HUES6 (cell line): ENCODE results near the gene PRDM12.

Experiments used
- H3K27ac ChIP-seq: 2 replicates; pipeline ENCODE4 v1.7.0; 2013; ENCODE audit warnings: low read depth, mild to moderate bottlenecking, low read length, inconsistent platforms
- H3K27me3 ChIP-seq: 2 replicates; pipeline ENCODE4 v1.6.1; 2013; ENCODE audit warnings: low read length; ENCODE audit not compliant: control insufficient read depth, insufficient read depth
- H3K36me3 ChIP-seq: 2 replicates; pipeline ENCODE4 v1.6.1; 2013; ENCODE audit warnings: low read length; ENCODE audit not compliant: control insufficient read depth, insufficient read depth
- H3K4me1 ChIP-seq: 2 replicates; pipeline ENCODE4 v1.6.1; 2013; ENCODE audit warnings: low read length; ENCODE audit not compliant: control insufficient read depth, insufficient read depth
- H3K4me3 ChIP-seq: 2 replicates; pipeline ENCODE4 v1.5.1; 2013; ENCODE audit warnings: low read depth, low read length
- H3K9ac ChIP-seq: one replicate; pipeline ENCODE4 v1.6.1; 2013; ENCODE audit warnings: mild to moderate bottlenecking, low read length
- H3K9me3 ChIP-seq: 2 replicates; pipeline ENCODE4 v1.6.1; 2013; ENCODE audit warnings: low read depth, low read length; ENCODE audit not compliant: control insufficient read depth, insufficient read depth

Gene PRDM12

GRCh38 chr9:130693426-130694191 is 29.2 kb downstream of the PRDM12 start, which contains the start of gene EXOSC2:
Gene EXOSC2, plus strand, starts transcription at chr9:130693780. Its CDS starts 12 bp downstream, at chr9:130693792.
- Histone ChIP-seq H3K27ac (no peak within 1 kb of the TSS), H3K27me3 (no peaks in the 10 kb centered on the region), H3K4me3 (peak within 1 kb of the TSS; percentile 89), H3K36me3 (peaks cover 34% of the 10 kb centered on the region), H3K9ac (peak within 1 kb of the TSS; percentile 95), H3K9me3 (no peaks in the 10 kb centered on the region), H3K4me1 (peaks cover 16% of the 10 kb centered on the region)

GRCh38 chr9:130694205-130694604 is 29.8 kb downstream of the PRDM12 start:
- H3K36me3 ChIP-seq, result peaks cover 40% of the 10 kb centered on the region
- no peak overlapping the region for H3K27ac ChIP-seq
- H3K9me3 ChIP-seq, result no peaks in the 10 kb centered on the region
- H3K9ac ChIP-seq, result peak overlapping the region; percentile 95
- no peaks in the 10 kb centered on the region for H3K27me3 ChIP-seq
- H3K4me3 ChIP-seq, result peak overlapping the region; percentile 89
- peaks cover 16% of the 10 kb centered on the region for H3K4me1 ChIP-seq

DNA sequence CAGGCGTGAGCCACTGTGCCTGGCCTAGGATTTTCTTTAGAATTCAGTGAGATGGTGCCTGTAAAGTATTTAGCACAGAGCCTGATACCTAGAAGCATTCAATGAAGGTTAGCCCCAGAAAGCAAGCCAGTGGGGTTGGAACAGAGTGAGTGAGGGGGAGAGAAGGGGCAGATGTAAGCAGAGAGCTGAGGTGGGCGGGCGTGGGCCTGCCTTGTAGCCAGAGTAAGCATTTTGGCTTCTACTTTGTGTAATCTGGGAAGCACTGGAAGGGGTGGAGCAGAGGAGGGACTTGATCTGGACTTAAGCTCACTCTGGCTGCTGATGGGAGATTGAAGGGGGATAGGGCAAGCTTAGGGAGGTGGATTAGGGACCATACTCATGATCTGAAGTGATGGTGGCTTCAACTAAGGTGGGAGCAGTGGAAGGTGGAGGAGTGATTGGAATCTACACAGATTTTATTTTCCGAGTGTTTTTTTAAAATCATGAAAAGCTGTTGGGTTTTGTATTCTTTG is 31.8 kb downstream of the PRDM12 start:
- no peak overlapping the region for H3K4me3 ChIP-seq
- no peaks in the 10 kb centered on the region for H3K27me3 ChIP-seq
- peaks cover 11% of the 10 kb centered on the region for H3K4me1 ChIP-seq
- no peak overlapping the region for H3K27ac ChIP-seq
- H3K9ac ChIP-seq, result no peak overlapping the region
- H3K36me3 ChIP-seq, result peaks cover 52% of the 10 kb centered on the region
- H3K9me3 ChIP-seq, result no peaks in the 10 kb centered on the region

DNA sequence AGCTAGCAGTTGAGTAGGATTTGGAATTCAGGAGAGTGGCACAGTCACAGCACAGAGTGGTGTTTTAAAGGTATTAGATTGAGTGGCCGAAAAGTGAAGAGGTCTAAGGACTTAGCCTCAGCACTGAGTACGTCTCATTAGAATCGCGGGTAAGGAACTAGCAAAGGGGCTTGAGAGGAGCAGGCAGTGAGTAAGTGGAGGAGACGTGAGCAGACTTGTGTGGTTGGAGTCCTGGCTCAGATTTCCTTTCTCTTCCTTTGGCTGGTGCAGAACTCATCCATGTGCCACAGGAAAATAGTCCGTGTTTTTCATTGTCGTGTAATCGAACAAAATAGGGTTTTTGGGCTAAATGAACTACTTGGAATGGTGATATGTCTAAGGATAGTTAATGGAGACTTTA is 32.6 kb downstream of the PRDM12 start:
- H3K27ac ChIP-seq, result no peak overlapping the region
- peaks cover 60% of the 10 kb centered on the region for H3K36me3 ChIP-seq
- H3K27me3 ChIP-seq, result no peaks in the 10 kb centered on the region

GRCh38 chr9:130698514-130698913 is 34.1 kb downstream of the PRDM12 start:
- H3K36me3 ChIP-seq, result peaks cover 74% of the 10 kb centered on the region
- H3K9ac ChIP-seq, result no peak overlapping the region
- H3K4me3 ChIP-seq, result no peak overlapping the region
- no peaks in the 10 kb centered on the region for H3K27me3 ChIP-seq
- H3K4me1 ChIP-seq, result peaks cover 5% of the 10 kb centered on the region; the same call in 1 of the 2 replicates
- no peak overlapping the region for H3K27ac ChIP-seq
- H3K9me3 ChIP-seq, result no peaks in the 10 kb centered on the region

More for the DNA sequence above, 32.6 kb downstream of the PRDM12 start:
- no peak overlapping the region for H3K9ac ChIP-seq
- H3K9me3 ChIP-seq, result no peaks in the 10 kb centered on the region
- no peak overlapping the region for H3K4me3 ChIP-seq
- H3K4me1 ChIP-seq, result peaks cover 8% of the 10 kb centered on the region

GRCh38 chr9:130699047-130699446 is 34.7 kb downstream of the PRDM12 start:
- no peak overlapping the region for H3K27ac ChIP-seq
- H3K9me3 ChIP-seq, result no peaks in the 10 kb centered on the region
- no peaks in the 10 kb centered on the region for H3K27me3 ChIP-seq
- H3K4me3 ChIP-seq, result no peak overlapping the region
- H3K4me1 ChIP-seq, result peaks cover 5% of the 10 kb centered on the region; the same call in 1 of the 2 replicates
- no peak overlapping the region for H3K9ac ChIP-seq
- peaks cover 79% of the 10 kb centered on the region for H3K36me3 ChIP-seq

DNA sequence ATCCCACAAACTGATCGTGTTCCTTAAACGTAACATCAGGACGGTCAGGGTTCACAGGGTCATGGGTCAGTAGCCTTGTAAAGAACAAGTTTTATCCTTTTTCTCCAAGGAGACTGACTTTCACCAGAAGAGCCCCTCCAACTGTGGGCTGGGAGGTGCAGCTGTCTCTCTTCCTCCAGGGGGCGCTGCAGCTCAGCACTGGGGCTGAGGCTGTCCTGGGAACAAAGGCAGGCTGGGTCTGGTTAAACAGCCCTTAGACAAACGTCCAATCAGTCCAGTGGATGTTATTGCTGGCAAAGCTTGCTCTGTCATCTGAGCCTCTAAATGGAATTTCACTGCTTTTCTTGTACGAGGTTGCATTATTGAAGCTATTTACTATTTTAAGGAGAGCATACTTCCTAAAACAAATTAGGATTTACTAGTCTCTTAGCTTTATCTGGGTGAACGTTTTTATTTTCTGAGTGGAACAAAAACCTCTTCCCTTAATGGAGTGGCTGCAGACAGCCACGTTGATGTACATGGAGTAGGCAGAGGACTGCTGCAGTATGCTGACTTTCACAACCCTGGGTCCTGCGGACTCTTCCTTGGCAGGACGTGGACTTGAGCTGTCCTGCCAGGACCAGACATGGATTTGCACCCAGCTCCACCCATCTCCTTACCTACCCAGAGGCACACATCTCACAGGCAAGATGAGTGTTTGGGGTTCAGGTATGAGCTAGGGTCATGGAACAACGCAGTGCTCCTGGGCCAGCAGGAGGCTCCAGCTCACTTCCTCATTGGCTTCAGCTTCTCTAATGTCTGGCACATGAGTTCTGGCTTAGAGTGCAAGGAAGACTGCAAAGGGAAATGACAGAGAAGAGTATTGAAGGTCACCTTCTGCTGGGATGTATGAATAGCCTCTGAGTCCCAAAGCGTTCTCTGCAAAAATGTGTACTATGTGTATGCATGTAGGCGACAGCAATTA is 36.9 kb downstream of the PRDM12 start:
- Histone ChIP-seq H3K36me3 (peaks cover 81% of the 10 kb centered on the region), H3K27me3 (no peaks in the 10 kb centered on the region), H3K9me3 (no peaks in the 10 kb centered on the region), H3K27ac (no peak overlapping the region), H3K4me3 (no peak overlapping the region), H3K4me1 (no peaks in the 10 kb centered on the region), H3K9ac (no peak overlapping the region)

- Histone ChIP-seq H3K4me3 (no peak overlapping the region), H3K36me3 (peaks cover 61% of the 10 kb centered on the region), H3K9ac (no peak overlapping the region), H3K4me1 (no peaks in the 10 kb centered on the region), H3K27ac (no peak overlapping the region), H3K9me3 (no peaks in the 10 kb centered on the region), H3K27me3 (no peaks in the 10 kb centered on the region)
Measured at GRCh38 chr9:130703501-130703900, 39.1 kb downstream of the PRDM12 start.

DNA sequence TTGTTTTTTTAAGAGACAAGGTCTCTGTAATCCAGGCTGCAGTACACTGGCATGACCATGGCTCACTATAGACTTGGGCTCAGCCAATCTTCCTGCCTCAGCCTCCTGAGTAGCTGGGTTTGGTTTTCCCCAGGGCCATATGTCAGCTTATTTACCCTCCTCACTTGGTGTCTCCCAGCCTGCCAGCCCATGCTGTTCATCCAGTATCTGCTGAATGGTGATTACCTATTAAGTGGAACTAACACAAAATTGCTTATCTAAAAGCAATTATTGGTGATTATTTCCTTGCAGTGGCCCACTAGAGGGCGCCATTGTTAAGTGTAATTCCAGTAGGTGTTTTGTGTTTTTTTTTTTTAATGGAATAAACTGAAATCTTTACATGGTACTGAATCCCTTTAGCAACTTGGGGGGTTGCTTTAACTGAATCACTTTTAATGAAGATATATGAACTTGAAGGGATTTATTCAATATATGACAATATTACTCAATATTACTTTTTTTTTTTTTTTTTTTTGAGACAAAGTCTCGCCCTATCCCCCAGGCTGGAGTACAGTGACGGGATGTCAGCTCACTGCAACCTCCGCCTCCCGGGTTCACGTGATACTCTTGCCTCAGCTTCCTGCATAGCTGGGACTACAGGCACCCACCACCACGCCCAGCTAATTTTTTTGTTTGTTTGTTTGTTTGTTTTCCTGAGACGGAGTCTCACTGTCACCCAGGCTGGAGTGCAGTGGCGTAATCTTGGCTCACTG is 43.0 kb downstream of the PRDM12 start:
- Histone ChIP-seq H3K27ac (no peak overlapping the region), H3K4me1 (no peaks in the 10 kb centered on the region), H3K27me3 (no peaks in the 10 kb centered on the region), H3K36me3 (peaks cover 30% of the 10 kb centered on the region), H3K9me3 (no peaks in the 10 kb centered on the region), H3K4me3 (no peak overlapping the region), H3K9ac (no peak overlapping the region)

GRCh38 chr9:130710822-130711352 is 46.5 kb downstream of the PRDM12 start:
- Histone ChIP-seq H3K27ac (no peak overlapping the region), H3K9ac (no peak overlapping the region), H3K4me3 (no peak overlapping the region), H3K9me3 (no peaks in the 10 kb centered on the region), H3K27me3 (no peaks in the 10 kb centered on the region), H3K4me1 (peaks cover 13% of the 10 kb centered on the region), H3K36me3 (peaks cover 3% of the 10 kb centered on the region)
